ENCODE data around the gene RFK. TPM values are rescaled to one million over a fixed set of nuclear protein-coding genes. Genes with fewer than 3 reads are reported as not detected.

The RFK gene
- polyA plus RNA-seq, 1 donor (not counting 4 experiments of a cell fraction or from before 2014, with no cell fraction given), result 30.1 TPM

GRCh38 chr9:76431601-76432000, 37.4 kb upstream of the RFK start:
- H3K4me3 ChIP-seq (ENCODE audit: control insufficient read depth in 2 of 3, extremely low read depth in 1 of 3, insufficient read depth in 2 of 3, low read depth in 1 of 3, low read length in 3 of 3), result no peak overlapping the region
- H3K79me2 ChIP-seq (ENCODE audit: control insufficient read depth, insufficient read depth, low read length), result no peaks in the 10 kb centered on the region
- H3K9me3 ChIP-seq (ENCODE audit: control insufficient read depth, low read depth, low read length), result no peaks in the 10 kb centered on the region
- H3K27ac ChIP-seq (ENCODE audit: control insufficient read depth, insufficient read depth, low read length), result no peak overlapping the region
- FAIRE-seq (no peak), DNase-seq (ENCODE audit: low read depth, low spot score) (no peak)
- no peaks in the 10 kb centered on the region for H3K27me3 ChIP-seq (ENCODE audit: control insufficient read depth, extremely low read depth, insufficient read depth, low read length)
- TF ChIP-seq EZH2 (IDR thresholded peaks at IDR 0.05; ENCODE audit: low read length), result no peak
- no peak for TF ChIP-seq CTCF (optimal IDR thresholded peaks at IDR 0.05 in 1 of 3, IDR thresholded peaks at IDR 0.05 in 1 of 3, conservative IDR thresholded peaks at IDR 0.05 in 1 of 3; ENCODE audit: extremely low read depth in 1 of 3, insufficient read depth in 2 of 3, low read length in 3 of 3)
- H3K9me1 ChIP-seq (ENCODE audit: control insufficient read depth, extremely low read depth, insufficient read depth, low read length), result no peaks in the 10 kb centered on the region
- H3K4me1 ChIP-seq (ENCODE audit: control insufficient read depth, extremely low read depth, insufficient read depth, low read length), result no peaks in the 10 kb centered on the region
- no peak overlapping the region for H3K9ac ChIP-seq (ENCODE audit: control insufficient read depth, extremely low read depth, insufficient read depth, low read length)
- dilution Hi-C loops (cut with MboI; ENCODE audit: extremely low pct_ligation_motif_present, low sequenced_read_pairs), result no loop called here
- no peaks in the 10 kb centered on the region for H3K36me3 ChIP-seq (ENCODE audit: control insufficient read depth in 2 of 2, extremely low read depth in 1 of 2, insufficient read depth in 2 of 2, low read length in 2 of 2)
- no peak overlapping the region for H2AFZ ChIP-seq (ENCODE audit: control insufficient read depth, low read length)
- no peak overlapping the region for H3K4me2 ChIP-seq (ENCODE audit: control insufficient read depth, extremely low read depth, insufficient read depth, low read depth, low read length)
- no peaks in the 10 kb centered on the region for H4K20me1 ChIP-seq (ENCODE audit: control insufficient read depth, extremely low read depth, insufficient read depth, low read length)

GRCh38 chr9:76426807-76427419, 32.7 kb upstream of the RFK start:
- H3K4me3 ChIP-seq (ENCODE audit: control insufficient read depth in 2 of 3, extremely low read depth in 1 of 3, insufficient read depth in 2 of 3, low read depth in 1 of 3, low read length in 3 of 3), result no peak overlapping the region
- no peaks in the 10 kb centered on the region for H3K4me1 ChIP-seq (ENCODE audit: control insufficient read depth, extremely low read depth, insufficient read depth, low read length)
- TF ChIP-seq EZH2 (IDR thresholded peaks at IDR 0.05; ENCODE audit: low read length), result no peak
- TF ChIP-seq CTCF (optimal IDR thresholded peaks at IDR 0.05 in 1 of 3, IDR thresholded peaks at IDR 0.05 in 1 of 3, conservative IDR thresholded peaks at IDR 0.05 in 1 of 3; ENCODE audit: extremely low read depth in 1 of 3, insufficient read depth in 2 of 3, low read length in 3 of 3), result no peak
- no peaks in the 10 kb centered on the region for H3K36me3 ChIP-seq (ENCODE audit: control insufficient read depth in 2 of 2, extremely low read depth in 1 of 2, insufficient read depth in 2 of 2, low read length in 2 of 2)
- no peaks in the 10 kb centered on the region for H3K27me3 ChIP-seq (ENCODE audit: control insufficient read depth, extremely low read depth, insufficient read depth, low read length)
- H4K20me1 ChIP-seq (ENCODE audit: control insufficient read depth, extremely low read depth, insufficient read depth, low read length), result no peaks in the 10 kb centered on the region
- no peak overlapping the region for H3K4me2 ChIP-seq (ENCODE audit: control insufficient read depth, extremely low read depth, insufficient read depth, low read depth, low read length)
- H2AFZ ChIP-seq (ENCODE audit: control insufficient read depth, low read length), result no peak overlapping the region
- no peak overlapping the region for H3K9ac ChIP-seq (ENCODE audit: control insufficient read depth, extremely low read depth, insufficient read depth, low read length)
- H3K9me3 ChIP-seq (ENCODE audit: control insufficient read depth, low read depth, low read length), result no peaks in the 10 kb centered on the region
- dilution Hi-C loops (cut with MboI; ENCODE audit: extremely low pct_ligation_motif_present, low sequenced_read_pairs), result no loop called here
- H3K27ac ChIP-seq (ENCODE audit: control insufficient read depth, insufficient read depth, low read length), result no peak overlapping the region
- H3K79me2 ChIP-seq (ENCODE audit: control insufficient read depth, insufficient read depth, low read length), result no peaks in the 10 kb centered on the region
- DNase-seq (ENCODE audit: low read depth, low spot score) (no peak), FAIRE-seq (no peak)
- no peaks in the 10 kb centered on the region for H3K9me1 ChIP-seq (ENCODE audit: control insufficient read depth, extremely low read depth, insufficient read depth, low read length)
